Keratinocyte (primary cell): ENCODE data around the gene SUMO1.

Experiments
- CTCF ChIP-seq, 3 experiments: IDR thresholded peaks in 1 of 3; conservative IDR thresholded peaks in 1 of 3; optimal IDR thresholded peaks in 1 of 3; 2 replicates in 2 of 3; 3 replicates in 1 of 3; pipeline versions ENCODE3 to v1.5.1; 2011; ENCODE audit warnings: low read length in 3 of 3, mild to moderate bottlenecking in 3 of 3, moderate library complexity in 2 of 3, control low read depth in 1 of 3, inconsistent platforms in 1 of 3; ENCODE audit not compliant: insufficient read depth in 2 of 3; ENCODE audit errors: extremely low read depth in 1 of 3
- EZH2 ChIP-seq: IDR thresholded peaks from one replicate; pipeline ENCODE4 v1.6.1; 2012; ENCODE audit warnings: inconsistent platforms, mild to moderate bottlenecking, low read length, moderate library complexity

GRCh38 chr2:202164411-202164810 is 74.0 kb downstream of the SUMO1 start:
- TF ChIP-seq EZH2 (no peak), CTCF (optimal IDR thresholded peaks at IDR 0.05 in 1 of 3, IDR thresholded peaks at IDR 0.05 in 1 of 3, conservative IDR thresholded peaks at IDR 0.05 in 1 of 3; ENCODE audit: extremely low read depth in 1 of 3, insufficient read depth in 2 of 3, low read length in 3 of 3) (no peak)
